Measurements from ENCODE around the gene METTL24. TPM values are rescaled to one million over a fixed set of nuclear protein-coding genes. Genes with fewer than 3 reads are reported as not detected.
A peak's percentile ranks its signal among the peaks of the same experiment; 100 is the strongest.

METTL24 gene
- total RNA-seq, 1 donor: 0.09 TPM

DNA sequence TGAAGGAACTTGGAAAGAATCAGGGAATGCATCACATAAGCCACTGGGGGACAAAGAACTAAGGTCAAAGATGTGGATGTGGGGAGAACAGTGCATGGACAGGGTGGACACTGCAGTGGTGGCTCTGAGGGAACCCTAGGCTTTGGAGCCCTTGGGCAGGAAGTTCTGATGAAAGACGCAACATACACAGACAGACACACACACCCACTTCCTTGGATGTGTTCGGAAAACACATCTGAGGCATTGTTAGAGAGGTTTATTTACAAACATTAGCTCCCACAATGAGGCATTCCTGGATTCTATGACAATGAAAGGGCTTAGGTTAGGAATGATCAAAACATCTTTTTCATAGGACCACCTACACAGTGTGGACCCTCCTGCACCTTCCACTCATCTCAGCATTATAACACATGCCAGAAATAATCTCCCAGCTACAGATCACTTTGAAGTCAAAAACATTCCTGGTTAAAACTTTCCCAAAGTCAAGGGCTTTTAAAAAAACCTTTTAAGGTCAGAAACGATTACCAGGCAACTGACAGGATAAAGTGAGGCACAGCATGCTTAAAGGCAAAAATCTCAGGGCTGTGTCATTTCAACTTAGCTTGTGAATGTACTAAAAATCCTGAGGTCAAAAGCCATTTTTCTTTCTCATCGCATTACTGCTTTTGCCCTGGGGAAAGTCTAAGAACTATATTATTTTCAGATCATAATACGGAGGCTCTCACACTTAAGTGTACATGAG lies 6.4 kb upstream of the METTL24 start:
- no peak for DNase-seq (ENCODE audit: low read depth)
- H3K4me3 ChIP-seq (ENCODE audit: low read depth, low read length): no peak overlapping the region
- TF ChIP-seq, protein P1, sequence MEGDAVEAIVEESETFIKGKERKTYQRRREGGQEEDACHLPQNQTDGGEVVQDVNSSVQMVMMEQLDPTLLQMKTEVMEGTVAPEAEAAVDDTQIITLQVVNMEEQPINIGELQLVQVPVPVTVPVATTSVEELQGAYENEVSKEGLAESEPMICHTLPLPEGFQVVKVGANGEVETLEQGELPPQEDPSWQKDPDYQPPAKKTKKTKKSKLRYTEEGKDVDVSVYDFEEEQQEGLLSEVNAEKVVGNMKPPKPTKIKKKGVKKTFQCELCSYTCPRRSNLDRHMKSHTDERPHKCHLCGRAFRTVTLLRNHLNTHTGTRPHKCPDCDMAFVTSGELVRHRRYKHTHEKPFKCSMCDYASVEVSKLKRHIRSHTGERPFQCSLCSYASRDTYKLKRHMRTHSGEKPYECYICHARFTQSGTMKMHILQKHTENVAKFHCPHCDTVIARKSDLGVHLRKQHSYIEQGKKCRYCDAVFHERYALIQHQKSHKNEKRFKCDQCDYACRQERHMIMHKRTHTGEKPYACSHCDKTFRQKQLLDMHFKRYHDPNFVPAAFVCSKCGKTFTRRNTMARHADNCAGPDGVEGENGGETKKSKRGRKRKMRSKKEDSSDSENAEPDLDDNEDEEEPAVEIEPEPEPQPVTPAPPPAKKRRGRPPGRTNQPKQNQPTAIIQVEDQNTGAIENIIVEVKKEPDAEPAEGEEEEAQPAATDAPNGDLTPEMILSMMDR (IDR thresholded peaks at IDR 0.05; ENCODE audit: insufficient read depth, low read length): no peak

DNA sequence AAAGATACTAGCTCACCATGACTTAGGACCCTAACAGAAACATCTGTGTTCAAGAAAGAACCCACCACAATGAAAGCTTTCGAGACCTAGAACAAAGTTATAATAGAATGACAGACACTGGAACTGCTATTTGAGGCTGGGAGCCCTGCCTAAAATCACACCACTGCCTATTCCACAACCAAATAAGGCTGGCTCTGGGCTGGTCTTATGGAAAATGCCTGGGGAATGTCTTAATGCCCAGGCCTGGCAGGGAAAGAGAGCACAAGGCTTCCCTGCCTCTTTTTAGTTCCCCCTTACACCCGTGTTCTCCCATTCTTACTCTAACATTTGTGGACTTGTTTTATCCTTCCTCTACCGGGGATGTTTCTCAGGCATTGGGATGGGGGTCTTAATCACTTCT lies 5.6 kb upstream of the METTL24 start:
- TF ChIP-seq, protein P1 (IDR thresholded peaks at IDR 0.05; ENCODE audit: insufficient read depth, low read length): no peak
- DNase-seq (ENCODE audit: low read depth): no peak
- H3K4me3 ChIP-seq (ENCODE audit: low read depth, low read length): no peak overlapping the region

DNA sequence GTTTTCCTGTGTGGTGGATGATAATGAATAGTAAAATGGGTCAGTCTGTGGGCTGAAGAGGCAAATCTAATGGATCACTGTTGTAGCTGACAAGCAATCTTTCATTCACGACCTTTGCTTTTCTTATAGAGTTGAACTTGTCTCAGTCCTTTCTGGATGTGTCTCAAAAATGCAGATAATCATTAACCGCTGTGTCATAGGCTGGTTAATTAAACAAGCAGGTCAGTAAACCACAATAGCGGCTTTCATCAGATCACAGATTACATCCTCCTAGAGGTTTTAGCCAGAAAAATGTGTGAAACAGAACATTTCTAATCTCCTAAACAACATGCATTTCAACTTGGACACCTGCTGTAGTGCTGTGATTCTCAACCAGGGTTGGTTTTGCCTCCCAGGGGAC lies 2.5 kb upstream of the METTL24 start:
- no peak overlapping the region for H3K4me3 ChIP-seq (ENCODE audit: low read depth, low read length)
- DNase-seq (ENCODE audit: low read depth): no peak
- TF ChIP-seq, protein P1 (IDR thresholded peaks at IDR 0.05; ENCODE audit: insufficient read depth, low read length): no peak

DNA sequence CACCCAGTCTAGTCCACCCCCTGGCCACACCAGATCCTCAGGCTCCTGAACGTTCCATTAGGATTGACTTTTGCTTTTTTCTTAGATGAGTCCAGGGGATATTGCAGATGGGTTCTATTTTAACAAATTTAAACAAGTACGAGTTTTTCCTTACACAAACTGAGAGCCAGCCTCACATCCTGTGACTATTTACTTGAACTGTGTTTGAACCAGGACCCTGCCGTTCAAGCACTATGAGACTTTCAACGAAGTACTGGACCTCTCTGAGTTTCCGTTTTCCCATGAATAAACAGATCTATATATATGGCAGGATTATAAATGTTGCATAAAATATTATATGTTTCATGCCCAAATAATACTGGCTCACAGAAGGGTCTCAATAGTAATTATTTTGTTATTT lies 1.4 kb upstream of the METTL24 start:
- H3K4me3 ChIP-seq (ENCODE audit: low read depth, low read length): no peak overlapping the region
- TF ChIP-seq, protein P1 (IDR thresholded peaks at IDR 0.05; ENCODE audit: insufficient read depth, low read length): no peak
- DNase-seq (ENCODE audit: low read depth): no peak

DNA sequence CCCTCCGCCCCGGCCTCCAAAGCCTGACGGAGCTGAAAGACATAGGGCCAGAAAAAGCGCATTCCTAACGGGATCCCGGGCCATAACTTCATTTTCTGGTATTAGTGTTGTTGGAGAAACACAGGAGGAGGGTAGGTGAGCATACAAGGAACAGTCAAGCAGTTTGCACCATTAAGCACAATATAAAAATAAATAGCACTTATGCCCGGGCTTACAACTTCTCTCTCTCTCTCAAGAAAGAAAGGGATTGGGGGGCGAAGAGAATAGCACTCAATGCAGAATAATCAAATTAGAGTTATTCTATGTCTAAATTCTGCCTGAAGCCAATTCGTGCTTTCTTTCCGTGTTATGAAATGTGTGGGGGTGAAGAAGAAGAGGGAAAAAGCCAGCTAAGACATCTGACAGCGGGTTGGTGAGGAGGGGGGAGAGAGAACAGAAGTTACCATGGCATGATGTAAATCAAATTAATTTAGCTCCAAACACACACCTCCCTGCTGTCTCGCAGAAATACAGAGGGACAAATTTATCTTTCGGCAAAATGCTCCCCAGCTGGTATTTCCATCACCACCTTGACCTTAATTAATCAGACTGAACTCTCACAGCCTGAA lies 508 bp upstream of the METTL24 start:
- no peak for DNase-seq (ENCODE audit: low read depth)
- no peak overlapping the region for H3K4me3 ChIP-seq (ENCODE audit: low read depth, low read length)
- TF ChIP-seq, protein P1 (IDR thresholded peaks at IDR 0.05; ENCODE audit: insufficient read depth, low read length): no peak

DNA sequence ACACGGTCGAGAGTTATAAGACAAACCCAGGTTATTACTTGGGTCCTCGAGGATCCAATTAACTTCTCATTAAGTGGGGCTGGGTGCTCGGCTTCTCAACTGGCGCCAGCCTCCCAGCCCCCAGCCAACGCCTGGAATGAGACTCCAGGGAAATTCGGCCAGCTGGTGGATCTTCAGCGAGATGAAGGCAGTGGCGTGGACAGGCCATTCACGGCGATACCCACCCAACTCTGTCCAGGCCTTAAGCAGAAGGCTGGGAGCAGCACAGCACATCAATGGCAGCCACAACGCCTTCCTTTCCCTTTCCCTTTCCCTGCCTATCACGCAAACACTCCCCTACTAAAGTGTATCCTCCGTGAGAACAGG lies 868 bp downstream of the METTL24 start:
- TF ChIP-seq, protein P1 (IDR thresholded peaks at IDR 0.05; ENCODE audit: insufficient read depth, low read length): no peak
- H3K4me3 ChIP-seq (ENCODE audit: low read depth, low read length): peak overlapping the region; percentile 35
- no peak for DNase-seq (ENCODE audit: low read depth)

All from fibroblast of the aortic adventitia (primary cell).